Measurements from ENCODE around the gene TNPO1.

The TNPO1 gene

GRCh38 chr5:72840041-72840440 is 23.6 kb downstream of the TNPO1 start:
- TF ChIP-seq CTCF (IDR thresholded peaks at IDR 0.05) = no peak

- TF ChIP-seq CTCF (IDR thresholded peaks at IDR 0.05) = no peak
Measured at GRCh38 chr5:72841756-72842535, 25.5 kb downstream of the TNPO1 start.

- TF ChIP-seq CTCF (IDR thresholded peaks at IDR 0.05) = no peak
Measured at GRCh38 chr5:72842816-72843215, 26.4 kb downstream of the TNPO1 start.

- TF ChIP-seq CTCF (IDR thresholded peaks at IDR 0.05) = no peak
Measured at GRCh38 chr5:72844218-72844603, 27.8 kb downstream of the TNPO1 start.

- no peak for TF ChIP-seq CTCF (IDR thresholded peaks at IDR 0.05)
Measured at GRCh38 chr5:72845889-72846288, 29.4 kb downstream of the TNPO1 start.

- TF ChIP-seq CTCF (IDR thresholded peaks at IDR 0.05) = no peak
Measured at GRCh38 chr5:72846483-72846882, 30.0 kb downstream of the TNPO1 start.

GRCh38 chr5:72847439-72847838 is 31.0 kb downstream of the TNPO1 start:
- TF ChIP-seq CTCF (IDR thresholded peaks at IDR 0.05) = no peak

Measured in LNCAP (cell line).